ENCODE data around the gene CORIN.
"Not testable (repeated sequence)": the region's sequence is repeated elsewhere in the genome, so short reads cannot be mapped to it uniquely, and the experiment has no call there.

Gene CORIN

DNA sequence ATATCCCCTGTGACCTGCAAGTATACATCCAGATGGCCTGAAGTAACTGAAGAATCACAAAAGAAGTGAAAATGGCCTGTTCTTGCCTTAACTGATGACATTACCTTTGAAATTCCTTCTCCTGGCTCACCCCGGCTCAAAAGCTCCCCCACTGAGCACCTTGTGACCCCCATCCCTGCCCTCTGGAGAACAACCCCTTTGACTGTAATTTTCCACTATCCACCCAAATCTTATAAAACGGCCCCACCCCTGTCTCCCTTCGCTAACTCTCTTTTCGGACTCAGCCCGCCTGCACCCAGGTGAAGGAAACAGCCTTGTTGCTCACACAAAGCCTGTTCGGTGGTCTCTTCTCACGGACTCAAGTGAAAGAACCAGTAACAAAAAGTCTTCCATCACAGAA lies 69.9 kb downstream of the CORIN start:
- DNase-seq: not testable (repeated sequence)

DNA sequence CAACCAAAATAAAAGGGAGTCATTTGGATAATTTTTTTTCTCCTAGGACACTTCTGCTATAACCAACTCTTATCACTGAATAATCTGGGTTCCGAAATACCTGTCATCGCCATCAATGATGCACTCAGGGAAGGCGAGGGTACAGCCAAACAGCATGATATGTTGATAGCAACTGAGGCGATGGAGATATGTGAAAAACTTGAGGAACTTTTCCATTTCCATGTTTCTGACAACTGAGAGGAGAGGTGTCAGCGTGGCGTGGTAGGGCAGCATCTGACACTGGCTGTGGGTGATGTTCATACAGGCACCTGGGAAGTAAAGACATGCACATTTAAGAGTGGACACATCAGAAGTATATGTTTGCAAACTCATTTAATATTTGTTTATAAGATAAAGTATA lies 74.6 kb downstream of the CORIN start:
- DNase-seq: no peak

- DNase-seq: no peak
Observed at GRCh38 chr4:47762376-47763266, 75.2 kb downstream of the CORIN start.

- not testable (repeated sequence) for DNase-seq
Observed at GRCh38 chr4:47753316-47753715, 84.6 kb downstream of the CORIN start.

GRCh38 chr4:47752214-47752613 lies 85.7 kb downstream of the CORIN start:
- no peak for DNase-seq

- DNase-seq: no peak
Observed at GRCh38 chr4:47750788-47751187, 87.1 kb downstream of the CORIN start.

DNA sequence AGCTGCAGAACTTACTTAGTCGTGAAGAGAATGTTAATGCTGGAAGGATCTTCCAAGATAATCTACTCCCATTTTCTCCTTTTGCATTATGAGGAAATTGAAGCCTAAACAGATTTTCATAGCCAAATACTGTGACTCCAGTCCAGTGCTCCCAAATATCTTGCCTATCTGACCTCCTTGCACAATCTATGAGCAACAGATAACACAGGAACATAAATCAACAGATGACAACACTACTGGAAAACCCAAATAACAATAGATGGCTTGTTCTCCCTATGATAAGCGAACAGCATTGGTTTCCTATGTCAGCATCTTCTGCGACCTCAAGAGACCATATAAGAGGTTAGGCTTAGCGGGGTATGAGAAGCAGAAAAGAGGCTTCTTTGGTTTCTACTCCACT lies 88.0 kb downstream of the CORIN start:
- no peak for DNase-seq

- DNase-seq: no peak
Observed at GRCh38 chr4:47749060-47749459, 88.8 kb downstream of the CORIN start.

GRCh38 chr4:47747846-47748494 lies 89.9 kb downstream of the CORIN start:
- DNase-seq: no peak

DNA sequence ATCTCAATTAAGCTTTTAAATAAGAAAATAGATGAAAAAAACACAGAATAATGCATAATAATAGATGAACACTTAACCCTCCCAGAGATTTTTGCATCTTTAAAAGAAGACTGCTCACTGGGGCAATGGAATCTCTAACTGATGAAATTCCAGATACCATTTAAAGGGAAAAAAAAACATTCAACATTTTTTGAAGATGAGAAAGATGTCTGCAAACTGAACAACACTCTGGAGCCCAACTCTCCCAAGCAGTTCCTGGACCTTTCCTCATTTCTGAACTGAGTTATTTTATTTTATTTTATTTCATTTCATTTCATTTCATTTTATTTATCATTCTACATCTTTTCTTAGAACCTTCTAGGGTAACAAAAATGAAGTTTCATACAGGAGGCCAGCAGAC lies 90.7 kb downstream of the CORIN start:
- peak; percentile 7 for DNase-seq

- DNase-seq: no peak
Observed at GRCh38 chr4:47746122-47746521, 91.7 kb downstream of the CORIN start.

GRCh38 chr4:47744843-47745382 lies 93.0 kb downstream of the CORIN start:
- DNase-seq: no peak

- DNase-seq: no peak
Observed at GRCh38 chr4:47744253-47744652, 93.6 kb downstream of the CORIN start.

GRCh38 chr4:47741200-47741599 lies 96.7 kb downstream of the CORIN start:
- DNase-seq: peak; percentile 54

- DNase-seq: peak; percentile 14
Observed at GRCh38 chr4:47737326-47737725, 100.5 kb downstream of the CORIN start.

- DNase-seq: no peak
Observed at GRCh38 chr4:47736555-47736954, 101.3 kb downstream of the CORIN start.

GRCh38 chr4:47736146-47736545 lies 101.7 kb downstream of the CORIN start:
- DNase-seq: no peak

DNA sequence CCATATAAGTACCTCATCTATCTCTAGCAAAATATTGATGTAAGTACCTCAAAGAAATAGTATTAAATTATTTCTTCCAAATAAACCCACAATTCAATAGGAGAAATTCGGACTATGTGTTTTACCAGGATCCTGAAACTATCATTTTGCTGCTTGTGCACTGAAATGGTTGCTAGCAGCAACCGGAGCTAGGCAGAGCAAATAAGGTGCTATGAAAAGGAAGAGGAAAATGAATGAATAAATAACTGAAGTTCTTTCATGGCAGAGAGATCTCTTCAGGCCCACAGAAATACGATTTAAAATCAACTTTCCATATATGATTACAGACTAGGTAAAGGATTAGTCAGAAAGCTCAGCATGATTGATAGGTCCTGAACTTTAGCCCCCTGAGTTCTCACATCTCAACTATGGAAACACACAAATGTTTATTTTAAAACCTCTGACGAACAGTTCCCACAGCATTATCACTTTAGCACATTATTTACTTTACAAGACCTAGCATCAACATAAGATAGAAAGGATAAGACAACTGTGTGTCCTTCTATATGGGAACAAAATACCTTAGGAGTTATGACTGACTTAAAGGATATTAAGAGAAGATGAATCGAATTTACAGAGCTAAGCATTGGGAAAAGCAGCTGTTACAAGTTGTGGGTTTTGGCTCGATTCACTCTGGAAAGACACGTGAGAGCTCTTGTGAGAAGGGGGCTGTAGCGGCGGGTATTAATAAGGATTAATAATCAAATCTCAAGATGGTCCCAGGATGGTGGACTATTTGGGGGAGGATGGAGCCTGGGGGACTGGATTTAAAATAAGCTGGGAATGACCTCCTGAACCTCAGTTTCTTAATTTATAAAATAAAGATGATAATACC lies 104.3 kb downstream of the CORIN start:
- no peak for DNase-seq

- DNase-seq: no peak
Observed at GRCh38 chr4:47731182-47731581, 106.7 kb downstream of the CORIN start.

DNA sequence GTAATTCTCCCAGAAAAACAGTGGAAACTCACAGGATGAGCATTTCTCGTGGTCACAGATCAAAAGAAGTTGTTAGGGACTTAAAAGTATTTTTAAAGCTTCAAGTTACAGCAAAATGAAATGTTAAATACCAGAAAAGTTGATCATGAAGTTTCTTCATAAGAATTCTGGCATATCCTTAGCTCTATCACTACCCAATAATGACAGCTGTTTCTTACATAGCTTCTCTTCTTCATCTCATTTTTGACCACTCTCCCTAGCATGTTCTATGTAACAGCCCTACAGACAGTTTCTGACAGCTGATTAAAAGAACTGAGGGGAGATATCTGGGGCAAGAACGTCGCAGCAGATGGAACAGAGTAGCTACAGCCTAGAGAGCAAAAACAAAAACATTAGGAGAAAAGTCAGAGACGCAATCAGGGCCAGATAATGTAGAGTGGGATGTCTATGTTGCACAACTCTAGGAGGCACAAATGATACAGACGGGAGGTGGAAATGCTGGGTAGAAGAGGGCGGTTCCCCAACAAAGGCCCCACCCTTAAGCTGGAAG lies 108.7 kb downstream of the CORIN start:
- DNase-seq: peak; percentile 12

DNA sequence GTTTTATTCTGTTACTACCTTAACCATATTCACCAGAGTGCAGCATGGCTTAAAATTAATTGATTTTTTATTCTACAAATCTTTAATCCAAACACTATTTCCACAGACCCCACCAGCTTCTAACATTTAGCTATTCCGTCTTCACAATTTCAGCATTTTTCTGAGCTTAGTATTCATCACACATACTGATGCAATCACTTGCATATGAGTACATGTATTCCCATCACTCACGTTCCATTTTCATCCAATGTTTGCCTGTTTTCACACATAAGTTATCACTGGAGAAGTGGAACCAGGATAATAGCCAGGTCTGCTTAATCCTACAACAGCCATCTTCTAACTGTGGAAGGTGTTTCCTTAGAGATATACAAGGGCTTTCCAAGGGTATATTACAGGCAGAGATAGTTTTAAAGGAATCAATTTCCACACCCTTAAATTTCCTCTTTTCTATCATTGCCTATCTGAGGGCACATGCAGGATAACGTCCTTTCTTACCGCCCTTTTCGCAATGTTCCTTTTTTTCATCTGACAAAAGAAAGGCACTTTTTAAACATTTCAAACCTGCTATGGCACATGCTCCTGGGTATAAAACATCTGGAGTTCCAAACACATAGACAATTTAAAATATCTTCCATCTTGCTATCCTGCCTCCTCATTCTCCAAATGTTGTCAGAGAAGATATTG lies 115.8 kb downstream of the CORIN start:
- DNase-seq: peak; percentile 19

GRCh38 chr4:47721485-47721884 lies 116.4 kb downstream of the CORIN start:
- DNase-seq: no peak
